Vagina (tissue), 2 donors: Measurements from ENCODE around the gene CAMK4. TPM values are rescaled to one million over a fixed set of nuclear protein-coding genes. Genes with fewer than 3 reads are reported as not detected.

ENCODE experiments used
- DNase-seq, 2 donors: peaks; one replicate each; pipeline ENCODE4 v3.0.0-alpha.2; 2017; ENCODE audit errors: extremely low spot score in 2 of 2
- H3K27ac ChIP-seq: fragments of 200-600 bp; sonication (generic); one replicate; pipeline ENCODE4 v1.5.1; 2019
- H3K27me3 ChIP-seq: fragments of 200-600 bp; sonication (generic); one replicate; pipeline ENCODE4 v1.5.1; 2019
- H3K36me3 ChIP-seq, 2 donors: fragments of 200-600 bp; sonication (generic); one replicate each; pipeline ENCODE4 v1.5.1; 2017 to 2019
- H3K4me1 ChIP-seq: fragments of 200-600 bp; sonication (generic); one replicate; pipeline ENCODE4 v1.5.1; 2019
- H3K4me3 ChIP-seq, 2 donors: fragments of 200-600 bp; sonication (generic); 1 replicate in 1 of 2; 2 replicates in 1 of 2; pipeline ENCODE4 v1.5.1; 2016 to 2019
- H3K9me3 ChIP-seq: fragments of 200-600 bp; sonication (generic); one replicate; pipeline ENCODE4 v1.5.1; 2019
- CTCF ChIP-seq, 3 experiments: fragments of 450-650 bp in 2 of 3; fragments of 200-600 bp in 1 of 3; sonication (generic) in 1 of 3; IDR thresholded peaks; one replicate each; pipeline ENCODE4 v1.5.1; 2017 to 2019; ENCODE audit warnings: antibody characterized with exemption in 3 of 3, mild to moderate bottlenecking in 2 of 3, moderate library complexity in 2 of 3
- POLR2A ChIP-seq, 2 donors: fragments of 450-650 bp; IDR thresholded peaks; one replicate each; pipeline ENCODE4 v1.6.1; 2017; ENCODE audit warnings: antibody characterized with exemption in 2 of 2, mild to moderate bottlenecking in 2 of 2, moderate library complexity in 2 of 2
- POLR2AphosphoS5 ChIP-seq, 2 donors: sonication (generic); formaldehyde crosslinking; IDR thresholded peaks; one replicate each; pipeline ENCODE4 v1.9.0; 2017; ENCODE audit warnings: antibody characterized with exemption in 2 of 2, mild to moderate bottlenecking in 2 of 2, low read depth in 1 of 2; ENCODE audit not compliant: insufficient read depth in 1 of 2
- intact Hi-C: fragments of 100-400 bp; cut with DNase I; formaldehyde crosslinking; loops from one replicate; pipeline ENCODE4 v1.15.1; 2023
- total RNA-seq: library from RNA; depleted of rRNA; stranded (reverse); fragments of >200 nt; gene quantifications from one replicate; pipeline ENCODE4 v1.2.3, GENCODE V29; 2016

The CAMK4 gene
- total RNA-seq, 1 donor from 2014 or later = 11.8 TPM

GRCh38 chr5:111532886-111533582 lies 308.9 kb downstream of the CAMK4 start:
- Histone ChIP-seq H3K27ac (no peak overlapping the region), H3K27me3 (no peaks in the 10 kb centered on the region), H3K36me3 (no peaks in the 10 kb centered on the region), H3K9me3 (no peaks in the 10 kb centered on the region), H3K4me1 (no peaks in the 10 kb centered on the region), H3K4me3 (no peak overlapping the region)
- intact Hi-C loops = no loop called here
- DNase-seq = no peak
- TF ChIP-seq POLR2AphosphoS5 (IDR thresholded peaks at IDR 0.05; ENCODE audit: insufficient read depth in 1 of 2, low read depth in 1 of 2) (no peak), POLR2A (IDR thresholded peaks at IDR 0.05) (no peak), CTCF (IDR thresholded peaks at IDR 0.05) (no peak)

- Histone ChIP-seq H3K4me3 (no peak overlapping the region), H3K9me3 (no peaks in the 10 kb centered on the region), H3K4me1 (no peaks in the 10 kb centered on the region), H3K27ac (no peak overlapping the region), H3K36me3 (no peaks in the 10 kb centered on the region), H3K27me3 (no peaks in the 10 kb centered on the region)
- no peak for DNase-seq
- TF ChIP-seq POLR2A (IDR thresholded peaks at IDR 0.05) = no peak
- TF ChIP-seq POLR2AphosphoS5 (IDR thresholded peaks at IDR 0.05; ENCODE audit: insufficient read depth in 1 of 2, low read depth in 1 of 2) = no peak
- no peak for TF ChIP-seq CTCF (IDR thresholded peaks at IDR 0.05)
- intact Hi-C loops = no loop called here
Measured at GRCh38 chr5:111535879-111536549, 311.8 kb downstream of the CAMK4 start.

- no peaks in the 10 kb centered on the region for H3K27me3 ChIP-seq
- intact Hi-C loops = no loop called here
- H3K27ac ChIP-seq = no peak overlapping the region
- H3K9me3 ChIP-seq = no peaks in the 10 kb centered on the region
- H3K4me1 ChIP-seq = no peaks in the 10 kb centered on the region
- no peak overlapping the region for H3K4me3 ChIP-seq
- no peaks in the 10 kb centered on the region for H3K36me3 ChIP-seq
- DNase-seq = no peak
- TF ChIP-seq CTCF (IDR thresholded peaks at IDR 0.05) (no peak), POLR2A (IDR thresholded peaks at IDR 0.05) (no peak), POLR2AphosphoS5 (IDR thresholded peaks at IDR 0.05; ENCODE audit: insufficient read depth in 1 of 2, low read depth in 1 of 2) (no peak)
Measured at GRCh38 chr5:111537141-111538024, 313.2 kb downstream of the CAMK4 start.

Other genes starting within 250 kb of the CAMK4 start
- gene TSLP, start 152.7 kb upstream of the CAMK4 start, total RNA-seq = 2.0 TPM
- gene WDR36, start 132.0 kb upstream of the CAMK4 start, total RNA-seq = 27.5 TPM